ENCODE measurements around the gene NTN5. TPM values are rescaled to one million over a fixed set of nuclear protein-coding genes. Genes with fewer than 3 reads are reported as not detected.
"Not testable (repeated sequence)": the region's sequence is repeated elsewhere in the genome, so short reads cannot be mapped to it uniquely, and the experiment has no call there.

NTN5 gene
- total RNA-seq, 1 experiment from 2014 or later = 0.55 TPM

- H3K27me3 ChIP-seq (ENCODE audit: insufficient read depth, low read length) = no peaks in the 10 kb centered on the region
- H3K4me2 ChIP-seq (ENCODE audit: insufficient read depth, insufficient read length, low read length) = no peak overlapping the region
- H3K18ac ChIP-seq (ENCODE audit: insufficient read length, low read depth, low read length) = no peak overlapping the region
- no peak overlapping the region for H2BK5ac ChIP-seq (ENCODE audit: insufficient read length, low read length)
- no peak overlapping the region for H2BK15ac ChIP-seq (ENCODE audit: low read depth, low read length)
- no peak overlapping the region for H3K23ac ChIP-seq (ENCODE audit: insufficient read length, low read depth, low read length)
- DNase-seq = no peak
- no peaks in the 10 kb centered on the region for H4K20me1 ChIP-seq (ENCODE audit: control insufficient read depth, insufficient read depth, insufficient read length)
- no peak overlapping the region for H2BK20ac ChIP-seq (ENCODE audit: low read depth, low read length, poor library complexity, severe bottlenecking)
- no peaks in the 10 kb centered on the region for H3K9me3 ChIP-seq (ENCODE audit: control insufficient read depth, low read depth, low read length)
- H2AFZ ChIP-seq (ENCODE audit: low read length) = no peak overlapping the region
- no peak overlapping the region for H3K56ac ChIP-seq (ENCODE audit: insufficient read length, low read depth, low read length)
- no peak overlapping the region for H3K4ac ChIP-seq (ENCODE audit: low read depth, low read length)
- H3K79me1 ChIP-seq (ENCODE audit: insufficient read depth, low read depth, low read length, poor library complexity, severe bottlenecking) = no peaks in the 10 kb centered on the region
- H3K36me3 Mint-ChIP-seq (ENCODE audit: insufficient read depth in 1 of 3, low read depth in 3 of 3) = peaks cover 0 to 6% (median 5%) of the 10 kb centered on the region in 3 experiments; a peak in 2 of 7 replicates
- H2BK120ac ChIP-seq (ENCODE audit: low read depth, low read length, poor library complexity, severe bottlenecking) = no peak overlapping the region
- no peak overlapping the region for H4K91ac ChIP-seq (ENCODE audit: insufficient read length, low read depth, low read length)
- no peak for TF ChIP-seq CTCF (conservative IDR thresholded peaks at IDR 0.05)
- no peak overlapping the region for H3K9ac ChIP-seq (ENCODE audit: extremely low read depth, insufficient read length, low read length)
- no peaks in the 10 kb centered on the region for H3K4me1 ChIP-seq (ENCODE audit: insufficient read depth, low read length)
- H3K27ac Mint-ChIP-seq = no peak overlapping the region
- peaks cover 13 to 14% of the 10 kb centered on the region in 2 experiments for H3K4me1 Mint-ChIP-seq
- H3K14ac ChIP-seq (ENCODE audit: insufficient read depth, low read length) = no peak overlapping the region
- H3K79me2 ChIP-seq (ENCODE audit: insufficient read depth, low read length) = no peaks in the 10 kb centered on the region
- no peak overlapping the region for H4K8ac ChIP-seq (replicated peaks; ENCODE audit: insufficient read length, low read depth, low read length)
- H3K27ac ChIP-seq (ENCODE audit: insufficient read length, low read depth, low read length) = no peak overlapping the region
- H3T11ph ChIP-seq (ENCODE audit: low read length) = no peak overlapping the region
- peaks cover 16% of the 10 kb centered on the region for H3K27me3 Mint-ChIP-seq (ENCODE audit: low read depth)
- no peak overlapping the region for H2AK5ac ChIP-seq (ENCODE audit: insufficient read length, low read length)
- WGBS (ENCODE audit: extremely low coverage, insufficient read length, low lambda C conversion rate) = no CpG with 5 or more reads among the region's 6 CpGs
- no peak overlapping the region for H3K4me3 Mint-ChIP-seq
- H3K9me3 Mint-ChIP-seq = peaks cover 5 to 6% of the 10 kb centered on the region in 2 experiments; a peak in 3 of 5 replicates
- H3K23me2 ChIP-seq (ENCODE audit: insufficient read length, low read depth, low read length, poor library complexity, severe bottlenecking) = no peaks in the 10 kb centered on the region
- no peak overlapping the region for H2BK12ac ChIP-seq (ENCODE audit: insufficient read length, low read depth, low read length)
- H4K5ac ChIP-seq (ENCODE audit: insufficient read length, low read depth, low read length) = no peak overlapping the region
Measured at GRCh38 chr19:48658483-48658882, 14.3 kb downstream of the NTN5 start.

- H2BK5ac ChIP-seq (ENCODE audit: insufficient read length, low read length); H3K4me1 ChIP-seq (ENCODE audit: insufficient read depth, low read length); H3K9me3 ChIP-seq (ENCODE audit: control insufficient read depth, low read depth, low read length); H3K9ac ChIP-seq (ENCODE audit: extremely low read depth, insufficient read length, low read length); H3K27ac ChIP-seq (ENCODE audit: insufficient read length, low read depth, low read length); H2BK15ac ChIP-seq (ENCODE audit: low read depth, low read length); H3K14ac ChIP-seq (ENCODE audit: insufficient read depth, low read length); H3K79me1 ChIP-seq (ENCODE audit: insufficient read depth, low read depth, low read length, poor library complexity, severe bottlenecking); H3T11ph ChIP-seq (ENCODE audit: low read length); H3K9me3 Mint-ChIP-seq; H4K8ac ChIP-seq (replicated peaks; ENCODE audit: insufficient read length, low read depth, low read length); H4K20me1 ChIP-seq (ENCODE audit: control insufficient read depth, insufficient read depth, insufficient read length); H2BK120ac ChIP-seq (ENCODE audit: low read depth, low read length, poor library complexity, severe bottlenecking); H2BK20ac ChIP-seq (ENCODE audit: low read depth, low read length, poor library complexity, severe bottlenecking); H3K36me3 Mint-ChIP-seq (ENCODE audit: insufficient read depth in 1 of 3, low read depth in 3 of 3); H2BK12ac ChIP-seq (ENCODE audit: insufficient read length, low read depth, low read length); H4K5ac ChIP-seq (ENCODE audit: insufficient read length, low read depth, low read length); H3K56ac ChIP-seq (ENCODE audit: insufficient read length, low read depth, low read length); H4K91ac ChIP-seq (ENCODE audit: insufficient read length, low read depth, low read length); H3K79me2 ChIP-seq (ENCODE audit: insufficient read depth, low read length); H3K23ac ChIP-seq (ENCODE audit: insufficient read length, low read depth, low read length); H3K23me2 ChIP-seq (ENCODE audit: insufficient read length, low read depth, low read length, poor library complexity, severe bottlenecking); DNase-seq; H2AFZ ChIP-seq (ENCODE audit: low read length); H3K27ac Mint-ChIP-seq; H2AK5ac ChIP-seq (ENCODE audit: insufficient read length, low read length); H3K4me2 ChIP-seq (ENCODE audit: insufficient read depth, insufficient read length, low read length); H3K4ac ChIP-seq (ENCODE audit: low read depth, low read length); H3K4me3 Mint-ChIP-seq; H3K18ac ChIP-seq (ENCODE audit: insufficient read length, low read depth, low read length); H3K27me3 ChIP-seq (ENCODE audit: insufficient read depth, low read length): not testable (repeated sequence)
- peaks cover 16% of the 10 kb centered on the region for H3K27me3 Mint-ChIP-seq (ENCODE audit: low read depth)
- peaks cover 13 to 16% of the 10 kb centered on the region in 2 experiments for H3K4me1 Mint-ChIP-seq
- no CpG with 5 or more reads among the region's 5 CpGs for WGBS (ENCODE audit: extremely low coverage, insufficient read length, low lambda C conversion rate)
Measured at GRCh38 chr19:48657828-48658227, 15.0 kb downstream of the NTN5 start.
